GDM1 (cell line): ENCODE results near the gene EZH2.

Experiments
- DNase-seq: peaks from one replicate; lab custom pipeline; 2025; lab: John Stamatoyannopoulos, UW

The EZH2 gene

GRCh38 chr7:148761499-148762278 lies 122.4 kb downstream of the EZH2 start:
- DNase-seq: no peak
